Measurements from ENCODE around the gene CRAMP1.

DNA sequence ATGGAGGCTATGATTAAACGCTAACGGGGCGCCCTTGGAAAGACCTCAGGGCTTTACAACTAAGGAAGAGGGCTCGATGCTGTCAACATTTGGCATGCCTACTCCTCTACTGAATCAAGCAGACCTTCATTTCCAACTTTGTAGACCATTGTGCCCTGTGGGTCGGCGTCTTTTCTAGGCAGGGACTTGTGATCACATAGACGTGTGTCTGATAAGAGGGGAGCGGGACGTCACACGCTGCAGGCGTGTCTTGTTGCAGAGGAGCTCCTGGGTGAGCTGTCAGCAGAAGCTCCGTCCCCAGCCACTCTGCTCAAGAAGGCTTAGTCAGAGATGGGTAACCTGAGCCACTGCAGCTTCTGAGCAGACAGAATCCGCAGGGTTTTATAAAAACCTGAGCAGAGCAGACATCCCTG lies 96.6 kb downstream of the CRAMP1 start:
- TF ChIP-seq, protein P1, sequence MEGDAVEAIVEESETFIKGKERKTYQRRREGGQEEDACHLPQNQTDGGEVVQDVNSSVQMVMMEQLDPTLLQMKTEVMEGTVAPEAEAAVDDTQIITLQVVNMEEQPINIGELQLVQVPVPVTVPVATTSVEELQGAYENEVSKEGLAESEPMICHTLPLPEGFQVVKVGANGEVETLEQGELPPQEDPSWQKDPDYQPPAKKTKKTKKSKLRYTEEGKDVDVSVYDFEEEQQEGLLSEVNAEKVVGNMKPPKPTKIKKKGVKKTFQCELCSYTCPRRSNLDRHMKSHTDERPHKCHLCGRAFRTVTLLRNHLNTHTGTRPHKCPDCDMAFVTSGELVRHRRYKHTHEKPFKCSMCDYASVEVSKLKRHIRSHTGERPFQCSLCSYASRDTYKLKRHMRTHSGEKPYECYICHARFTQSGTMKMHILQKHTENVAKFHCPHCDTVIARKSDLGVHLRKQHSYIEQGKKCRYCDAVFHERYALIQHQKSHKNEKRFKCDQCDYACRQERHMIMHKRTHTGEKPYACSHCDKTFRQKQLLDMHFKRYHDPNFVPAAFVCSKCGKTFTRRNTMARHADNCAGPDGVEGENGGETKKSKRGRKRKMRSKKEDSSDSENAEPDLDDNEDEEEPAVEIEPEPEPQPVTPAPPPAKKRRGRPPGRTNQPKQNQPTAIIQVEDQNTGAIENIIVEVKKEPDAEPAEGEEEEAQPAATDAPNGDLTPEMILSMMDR (IDR thresholded peaks at IDR 0.05; ENCODE audit: extremely low read depth in 1 of 2, insufficient read depth in 1 of 2, low read depth in 1 of 2, low read length in 2 of 2): no peak
- TF ChIP-seq, protein P2, sequence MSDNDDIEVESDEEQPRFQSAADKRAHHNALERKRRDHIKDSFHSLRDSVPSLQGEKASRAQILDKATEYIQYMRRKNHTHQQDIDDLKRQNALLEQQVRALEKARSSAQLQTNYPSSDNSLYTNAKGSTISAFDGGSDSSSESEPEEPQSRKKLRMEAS (IDR thresholded peaks at IDR 0.05; ENCODE audit: insufficient read depth, insufficient read length): no peak
- TF ChIP-seq POLR2AphosphoS5 (IDR thresholded peaks at IDR 0.05; ENCODE audit: insufficient read depth, low read depth, low read length) (no peak), POLR2A (IDR thresholded peaks at IDR 0.05; ENCODE audit: low read depth, low read length) (no peak), EZH2 (IDR thresholded peaks at IDR 0.05; ENCODE audit: borderline replicate concordance, low read depth, low read length, severe bottlenecking) (no peak), MYC (IDR thresholded peaks at IDR 0.05; ENCODE audit: low read depth, low read length) (no peak)
